SKM-1 (cell line): ENCODE results near the gene UBE2K.
"Not testable (repeated sequence)": the region's sequence is repeated elsewhere in the genome, so short reads cannot be mapped to it uniquely, and the experiment has no call there.

ENCODE experiments used
- DNase-seq: peaks from one replicate; lab custom pipeline; 2025; ENCODE audit not compliant: unreplicated experiment; lab: John Stamatoyannopoulos, UW

UBE2K gene

GRCh38 chr4:39687014-39687413 lies 10.9 kb upstream of the UBE2K start:
- no peak for DNase-seq

DNA sequence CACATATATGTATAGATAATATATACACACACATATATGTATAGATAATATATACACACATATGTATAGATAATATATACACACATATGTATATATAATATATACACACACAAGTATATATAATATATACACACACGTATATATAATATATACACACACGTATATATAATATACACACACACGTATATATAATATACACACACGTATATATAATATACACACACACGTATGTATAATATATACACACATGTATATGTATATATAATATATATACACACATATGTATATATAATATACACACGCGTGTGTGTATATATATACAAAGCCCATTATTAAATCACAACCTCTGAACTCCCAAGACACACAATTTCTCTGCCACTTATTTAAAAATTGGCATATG lies 8.0 kb upstream of the UBE2K start:
- DNase-seq, result no peak

GRCh38 chr4:39698424-39699009 lies 581 bp downstream of the UBE2K start:
- DNase-seq, result no peak

DNA sequence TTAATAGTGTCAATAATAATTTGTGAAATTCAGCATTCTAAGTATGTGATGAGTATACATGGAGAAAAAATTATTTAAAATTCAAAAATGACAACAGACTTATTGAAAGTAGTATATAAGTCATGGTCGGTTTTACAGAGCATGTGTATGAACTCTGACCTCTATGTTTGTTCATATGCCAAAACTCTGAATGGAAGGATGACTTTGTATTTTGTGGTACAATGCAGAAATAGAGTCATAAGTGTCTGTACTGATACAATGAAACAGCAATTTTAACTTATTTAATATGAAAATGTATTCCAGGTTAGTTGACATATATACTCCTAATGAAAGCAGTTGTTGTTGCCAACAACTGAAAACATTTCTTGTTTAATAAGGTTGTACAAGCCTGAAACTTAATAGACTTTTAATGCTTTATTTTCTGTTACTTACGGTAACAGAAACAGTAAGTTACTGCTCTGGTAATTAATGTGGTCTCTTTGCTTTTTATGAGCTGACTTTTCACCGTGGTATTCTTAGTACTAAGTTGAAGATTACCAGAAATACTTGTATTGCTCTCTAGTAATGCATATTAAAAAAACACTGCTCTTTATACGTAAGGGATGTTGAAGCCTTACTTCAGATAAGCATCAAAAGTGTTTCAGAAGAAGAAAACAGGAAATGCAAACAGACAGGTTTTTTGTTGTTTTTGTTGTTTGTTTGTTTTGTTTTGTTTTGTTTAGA lies 1.9 kb downstream of the UBE2K start:
- no peak for DNase-seq

GRCh38 chr4:39700554-39700953 lies 2.6 kb downstream of the UBE2K start:
- DNase-seq, result no peak

- DNase-seq, result no peak
These were observed 4.8 kb downstream of the UBE2K start for GRCh38 chr4:39702716-39703115.

DNA sequence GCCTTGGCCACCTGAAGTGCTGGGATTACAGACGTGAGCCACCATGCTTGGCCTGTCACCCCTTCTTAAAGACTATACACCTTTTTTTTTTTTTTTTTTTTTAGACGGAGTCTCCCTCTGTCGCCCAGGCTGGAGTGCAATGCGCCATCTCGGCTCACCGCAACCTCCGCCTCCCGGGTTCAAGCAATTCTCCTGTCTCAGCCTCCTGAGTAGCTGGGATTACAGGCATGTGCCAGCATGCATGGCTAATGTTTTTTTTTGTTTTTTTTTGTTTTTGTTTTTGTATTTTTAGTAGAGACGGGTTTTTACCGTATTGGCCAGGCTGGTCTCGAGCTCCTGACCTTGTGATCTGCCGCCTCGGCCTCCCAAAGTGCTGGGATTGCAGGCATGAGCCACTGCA lies 6.9 kb downstream of the UBE2K start:
- DNase-seq, result not testable (repeated sequence)

- DNase-seq, result no peak
These were observed 8.4 kb downstream of the UBE2K start for GRCh38 chr4:39706334-39706733.

DNA sequence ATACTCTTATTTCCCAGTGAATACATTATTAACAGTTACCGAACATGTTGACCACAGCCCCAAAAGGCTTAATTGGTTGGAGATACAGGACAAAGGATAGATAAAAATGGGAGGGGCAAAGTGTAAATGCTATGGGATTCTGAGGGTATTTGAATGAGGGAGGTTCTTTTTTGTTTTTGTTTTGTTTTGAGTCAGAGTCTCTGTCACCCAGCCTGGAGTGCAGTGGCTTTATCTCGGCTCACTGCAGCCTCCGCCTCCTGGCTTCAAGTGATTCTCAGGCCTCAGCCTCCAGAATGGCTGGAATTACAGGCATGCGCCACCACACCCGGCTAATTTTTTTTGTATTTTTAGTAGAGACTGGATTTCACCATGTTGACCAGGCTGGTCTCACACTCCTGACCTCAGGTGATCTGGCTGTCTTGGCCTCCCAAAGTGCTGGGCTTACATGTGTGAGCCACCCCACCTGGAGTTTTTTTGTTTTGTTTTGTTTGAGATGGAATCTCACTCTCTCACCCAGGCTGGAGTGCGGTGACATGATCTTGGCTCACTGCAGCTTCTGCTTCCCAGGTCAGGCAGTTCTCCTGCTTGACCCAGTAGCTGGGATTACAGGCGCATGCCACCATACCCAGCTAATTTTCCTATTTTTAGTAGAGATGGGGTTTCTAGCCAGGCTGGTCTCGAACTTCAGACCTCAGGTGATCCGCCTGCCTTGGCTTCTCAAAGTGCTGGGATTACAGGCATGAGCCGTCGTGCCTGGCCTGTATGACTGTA lies 9.0 kb downstream of the UBE2K start:
- DNase-seq, result no peak

DNA sequence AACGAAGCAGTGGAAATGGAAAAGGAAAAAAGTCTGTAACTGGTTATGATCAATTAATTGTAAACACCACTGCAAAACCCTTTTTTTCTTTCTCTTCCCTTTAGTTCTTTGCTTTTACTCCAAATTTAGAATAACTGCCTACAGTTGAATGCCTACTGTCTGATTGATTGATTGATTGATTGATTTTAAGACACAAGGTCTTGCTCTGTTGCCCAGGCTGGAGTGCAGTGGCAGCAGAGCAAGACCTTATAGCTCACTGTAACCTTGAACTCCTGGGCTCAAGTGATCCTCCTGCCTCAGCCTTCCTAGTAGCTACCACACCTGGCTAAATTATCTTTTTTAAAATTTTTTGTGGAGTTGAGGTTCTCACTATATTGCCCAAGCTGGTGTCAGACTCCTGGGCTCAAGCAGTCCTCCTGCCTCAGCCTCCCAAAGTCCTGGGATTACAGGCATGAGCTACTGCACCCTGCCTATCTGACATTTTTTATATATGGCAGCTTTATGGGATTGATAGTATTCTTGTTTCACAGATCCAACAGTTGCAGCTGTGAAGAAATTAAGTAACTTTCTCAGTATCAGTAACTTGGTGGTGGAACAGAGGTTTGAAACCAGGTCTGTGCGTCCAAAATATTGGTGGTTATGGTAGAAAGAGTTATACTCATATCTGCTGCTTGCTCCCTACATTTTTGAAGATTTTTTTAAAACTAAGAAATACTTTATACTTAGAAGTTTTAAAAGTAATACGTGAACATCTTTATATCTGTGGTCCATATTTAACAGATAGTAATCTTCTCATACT lies 12.4 kb downstream of the UBE2K start:
- DNase-seq, result no peak

DNA sequence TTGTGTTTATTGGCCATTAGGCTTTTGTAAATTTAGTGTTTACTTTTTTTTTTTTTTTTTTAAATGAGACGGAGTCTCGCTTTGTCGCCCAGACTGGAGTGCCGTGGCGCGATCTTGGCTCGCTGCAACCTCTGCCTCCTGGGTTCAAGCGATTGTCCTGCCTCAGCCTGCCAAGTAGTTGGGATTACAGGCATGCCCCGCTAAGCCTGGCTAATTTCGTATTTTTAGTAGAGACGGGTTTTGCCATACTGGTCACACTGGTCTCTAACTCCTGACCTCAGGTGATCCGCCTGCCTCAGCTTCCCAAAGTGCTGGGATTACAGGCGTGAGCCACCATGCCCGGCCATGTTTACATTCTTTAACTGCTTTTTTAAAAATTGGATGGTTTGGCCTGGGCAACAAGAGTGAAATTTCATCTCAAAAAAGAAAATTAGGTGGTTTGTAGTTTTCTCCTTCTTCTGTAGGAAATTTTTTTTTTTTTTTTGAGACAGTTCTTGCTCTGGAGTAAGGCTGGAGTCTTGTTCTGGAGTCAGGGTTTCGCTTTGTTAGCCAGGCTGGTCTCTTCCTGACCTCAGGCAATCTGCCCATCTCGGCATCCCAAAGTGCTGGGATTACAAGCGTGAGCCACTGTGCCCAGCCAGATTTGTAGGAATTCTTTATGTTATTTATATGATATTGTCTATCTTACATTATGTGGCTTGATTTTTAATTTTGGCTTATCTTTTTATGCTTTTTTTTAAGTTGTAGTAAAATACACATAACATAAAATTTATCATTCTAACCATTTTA lies 15.1 kb downstream of the UBE2K start:
- DNase-seq, result no peak

DNA sequence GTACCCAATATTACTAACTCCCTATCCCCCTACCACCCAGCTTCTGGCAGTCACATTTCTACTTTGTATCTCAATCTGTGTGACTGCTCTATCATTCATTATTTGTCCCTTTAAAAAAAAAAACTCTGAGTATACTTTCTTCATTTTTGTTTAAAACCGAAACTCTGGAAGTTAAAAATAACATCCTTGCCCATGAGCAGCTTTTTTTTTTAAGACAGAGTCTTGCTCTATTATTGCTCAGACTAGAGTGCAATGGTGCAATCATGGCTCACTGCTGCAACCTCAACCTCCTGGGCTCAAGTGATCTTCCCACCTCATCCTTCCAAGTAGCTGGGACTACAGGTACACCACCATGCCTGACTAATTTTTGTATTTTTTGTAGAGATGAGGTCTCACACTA lies 15.8 kb downstream of the UBE2K start:
- DNase-seq, result no peak

- no peak for DNase-seq
These were observed 16.2 kb downstream of the UBE2K start for GRCh38 chr4:39714166-39714565.

DNA sequence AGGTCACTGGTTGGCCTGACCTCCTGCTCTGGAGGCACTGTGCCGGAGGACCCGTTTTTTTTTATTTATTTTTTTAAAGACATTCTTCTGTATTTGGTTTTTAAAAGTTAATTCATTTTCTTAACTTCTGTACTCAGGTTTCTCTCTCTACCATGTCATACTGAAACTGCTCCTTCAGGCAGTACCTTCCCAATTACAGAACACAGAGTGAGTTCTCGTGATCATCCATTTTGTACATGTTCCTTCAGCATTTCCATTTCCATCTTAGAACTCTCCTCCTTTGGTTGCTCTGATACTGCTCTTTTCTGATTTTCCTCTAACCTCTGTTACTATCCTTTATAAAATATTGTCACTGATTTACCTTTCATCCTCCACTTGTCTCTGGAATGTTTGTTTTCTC lies 17.9 kb downstream of the UBE2K start:
- no peak for DNase-seq

- DNase-seq, result no peak
These were observed 18.4 kb downstream of the UBE2K start for GRCh38 chr4:39716356-39716755.

DNA sequence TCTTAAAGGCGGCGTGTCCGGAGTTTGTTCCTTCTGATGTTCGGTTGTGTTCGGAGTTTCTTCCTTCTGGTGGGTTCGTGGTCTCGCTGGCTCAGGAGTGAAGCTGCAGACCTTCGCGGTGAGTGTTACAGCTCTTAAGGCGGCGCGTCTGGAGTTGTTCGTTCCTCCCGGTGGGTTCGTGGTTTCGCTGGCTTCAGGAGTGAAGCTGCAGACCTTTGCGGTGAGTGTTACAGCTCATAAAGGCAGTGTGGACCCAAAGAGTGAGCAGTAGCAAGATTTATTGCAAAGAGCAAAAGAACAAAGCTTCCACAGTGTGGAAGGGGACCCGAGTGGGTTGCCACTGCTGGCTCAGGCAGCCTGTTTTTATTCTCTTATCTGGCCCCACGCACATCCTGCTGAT lies 19.8 kb downstream of the UBE2K start:
- DNase-seq, result not testable (repeated sequence)

GRCh38 chr4:39718366-39719323 lies 20.7 kb downstream of the UBE2K start:
- no peak for DNase-seq

DNA sequence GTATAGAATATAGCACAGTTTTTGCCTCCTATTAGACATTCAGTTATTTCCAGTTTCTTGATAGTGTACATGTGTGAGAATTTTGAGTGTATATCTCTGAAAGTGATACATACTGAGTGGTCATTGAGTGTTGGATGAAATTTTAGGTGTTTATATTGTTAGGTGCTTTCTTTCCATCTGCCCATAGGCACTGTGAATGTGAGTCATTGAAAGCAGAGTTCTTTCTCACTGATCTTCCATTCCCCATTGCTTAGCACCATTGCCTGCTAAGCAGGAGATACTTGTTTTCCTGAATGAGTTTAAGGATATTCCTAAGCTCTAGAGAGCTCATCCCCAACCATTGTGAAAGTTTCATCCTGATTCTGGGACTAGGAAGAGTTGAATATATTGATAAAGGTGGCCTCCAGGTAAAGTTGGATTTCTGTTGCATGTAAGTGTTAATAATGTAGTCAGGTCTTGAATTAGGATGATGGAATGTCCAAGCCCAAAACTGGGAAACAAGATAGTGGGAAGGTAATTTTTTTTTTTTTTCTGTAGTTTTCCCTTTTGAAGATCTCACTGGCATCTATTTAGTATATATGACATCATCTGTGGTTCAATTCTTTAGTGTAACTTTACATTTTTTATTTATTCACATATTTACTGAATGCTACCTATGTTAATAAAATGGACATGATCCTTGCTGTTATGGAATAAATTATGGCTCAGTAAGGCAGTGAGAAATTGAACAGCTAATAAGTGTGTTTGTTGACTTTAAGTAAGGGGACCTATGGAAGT lies 22.1 kb downstream of the UBE2K start:
- DNase-seq, result no peak

DNA sequence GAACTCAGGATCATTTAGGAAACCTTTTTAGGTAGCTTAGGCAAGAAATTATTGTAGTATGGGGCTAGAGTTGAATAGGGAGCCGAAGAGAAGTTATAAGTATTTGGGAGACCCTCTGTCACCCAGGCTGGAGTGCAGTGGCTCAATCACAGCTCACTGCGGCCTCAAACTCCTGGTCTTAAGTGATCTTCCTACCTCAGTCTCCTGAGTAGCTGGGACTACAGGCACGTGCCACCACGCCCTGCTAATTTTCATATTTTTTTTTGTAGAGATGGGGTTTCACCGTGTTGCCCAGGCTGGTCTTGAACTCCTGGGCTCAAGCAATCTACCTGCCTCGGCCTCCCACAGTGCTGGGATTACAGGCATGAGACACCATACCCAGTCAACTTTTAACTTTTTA lies 23.3 kb downstream of the UBE2K start:
- DNase-seq, result not testable (repeated sequence)
